Stomach smooth muscle (tissue), 2 donors: ENCODE data around the gene FITM2.
"Not testable (repeated sequence)": the region's sequence is repeated elsewhere in the genome, so short reads cannot be mapped to it uniquely, and the experiment has no call there.

ENCODE experiments used
- H3K27ac ChIP-seq: one replicate; pipeline ENCODE4 v1.7.0; 2013; ENCODE audit warnings: mild to moderate bottlenecking, low read length, inconsistent platforms
- H3K27me3 ChIP-seq, 2 donors: one replicate each; pipeline ENCODE4 v1.7.0; 2013; ENCODE audit warnings: low read length in 2 of 2; ENCODE audit not compliant: insufficient read depth in 2 of 2, control insufficient read depth in 1 of 2
- H3K36me3 ChIP-seq, 2 donors: one replicate each; pipeline ENCODE4 v1.7.0; 2013; ENCODE audit warnings: low read length in 2 of 2; ENCODE audit not compliant: control insufficient read depth in 2 of 2, insufficient read depth in 2 of 2
- H3K4me1 ChIP-seq: one replicate; pipeline ENCODE4 v1.7.0; 2013; ENCODE audit warnings: low read length; ENCODE audit not compliant: control insufficient read depth, insufficient read depth
- H3K4me3 ChIP-seq, 2 donors: one replicate each; pipeline ENCODE4 v1.7.0; 2013; ENCODE audit warnings: low read length in 2 of 2
- H3K9ac ChIP-seq, 2 donors: one replicate each; pipeline ENCODE4 v1.7.0; 2013; ENCODE audit warnings: low read length in 2 of 2, mild to moderate bottlenecking in 1 of 2
- H3K9me3 ChIP-seq, 2 donors: one replicate each; pipeline ENCODE4 v1.7.0; 2013; ENCODE audit warnings: low read length in 2 of 2; ENCODE audit not compliant: control insufficient read depth in 2 of 2
- donor health status: healthy.
- donor health status: Pancreatic carcinoma.

Gene FITM2

DNA sequence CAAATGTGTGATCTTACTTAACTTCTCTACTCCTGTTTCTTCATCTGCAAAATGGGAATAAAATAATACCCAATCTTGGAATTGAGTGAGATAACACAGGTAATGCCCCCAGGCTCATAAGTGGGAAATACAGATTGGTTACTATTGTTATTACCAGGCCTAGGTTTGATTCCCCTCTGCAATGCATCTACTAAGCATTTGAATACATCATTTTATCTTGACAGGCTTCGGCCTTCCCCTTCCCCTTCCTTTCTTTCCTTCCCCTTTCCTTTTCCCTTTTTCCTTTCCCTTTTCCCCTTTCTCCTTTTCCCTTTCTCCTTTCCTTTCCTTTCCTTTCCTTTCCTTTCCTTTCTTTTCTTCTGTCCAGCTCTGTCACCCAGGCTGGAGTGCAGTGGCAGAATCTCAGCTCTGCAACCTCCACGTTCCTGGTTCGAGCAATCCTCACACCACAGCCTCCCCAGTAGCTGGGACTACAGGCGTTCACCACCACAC is 37.2 kb upstream of the FITM2 start:
- Histone ChIP-seq H3K4me3 (no peak overlapping the region), H3K4me1 (no peaks in the 10 kb centered on the region), H3K27me3 (no peaks in the 10 kb centered on the region), H3K36me3 (no peaks in the 10 kb centered on the region), H3K27ac (no peak overlapping the region), H3K9ac (no peak overlapping the region), H3K9me3 (no peaks in the 10 kb centered on the region)

DNA sequence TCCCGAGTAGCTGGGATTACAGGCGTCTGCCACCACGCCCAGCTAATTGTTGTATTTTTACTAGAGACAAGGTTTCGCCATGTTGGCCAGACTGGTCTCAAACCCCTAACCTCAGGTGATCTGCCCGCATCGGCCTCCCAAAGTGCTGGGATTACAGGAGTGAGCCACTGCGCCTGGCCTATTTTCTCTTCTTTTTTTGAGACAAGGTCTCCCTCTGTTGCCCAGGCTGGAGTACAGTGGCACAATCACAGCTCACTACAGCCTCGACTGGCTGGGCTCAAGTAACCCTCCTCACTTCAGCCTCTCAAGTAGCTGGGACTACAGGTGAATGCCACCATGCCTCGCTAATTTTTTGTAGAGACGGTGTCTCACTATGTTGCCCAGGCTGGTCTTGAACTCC is 34.9 kb upstream of the FITM2 start:
- not testable (repeated sequence) for H3K4me3 ChIP-seq, H3K9me3 ChIP-seq, H3K9ac ChIP-seq, H3K27ac ChIP-seq, H3K36me3 ChIP-seq, H3K4me1 ChIP-seq, H3K27me3 ChIP-seq

DNA sequence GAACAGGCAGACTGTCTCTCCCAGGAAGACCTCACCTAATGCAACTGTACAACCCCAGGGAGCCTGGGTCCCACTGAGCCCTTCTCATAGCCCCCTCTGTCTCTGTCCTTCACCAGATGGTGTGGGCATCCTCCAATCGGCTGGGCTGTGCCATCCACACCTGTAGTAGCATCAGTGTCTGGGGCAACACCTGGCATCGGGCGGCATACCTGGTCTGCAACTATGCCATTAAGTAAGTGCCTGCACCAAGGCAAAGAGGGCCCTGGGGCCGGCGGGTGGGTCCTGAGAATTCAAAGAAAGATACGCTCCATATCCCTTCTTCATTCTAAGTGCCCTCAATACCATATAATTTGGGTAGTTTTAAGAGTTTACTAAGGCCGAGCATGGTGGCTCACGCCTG is 34.1 kb upstream of the FITM2 start:
- H3K27ac ChIP-seq, result no peak overlapping the region
- no peaks in the 10 kb centered on the region for H3K36me3 ChIP-seq
- no peak overlapping the region for H3K4me3 ChIP-seq
- no peaks in the 10 kb centered on the region for H3K9me3 ChIP-seq
- H3K27me3 ChIP-seq, result no peaks in the 10 kb centered on the region
- no peak overlapping the region for H3K9ac ChIP-seq
- no peaks in the 10 kb centered on the region for H3K4me1 ChIP-seq

DNA sequence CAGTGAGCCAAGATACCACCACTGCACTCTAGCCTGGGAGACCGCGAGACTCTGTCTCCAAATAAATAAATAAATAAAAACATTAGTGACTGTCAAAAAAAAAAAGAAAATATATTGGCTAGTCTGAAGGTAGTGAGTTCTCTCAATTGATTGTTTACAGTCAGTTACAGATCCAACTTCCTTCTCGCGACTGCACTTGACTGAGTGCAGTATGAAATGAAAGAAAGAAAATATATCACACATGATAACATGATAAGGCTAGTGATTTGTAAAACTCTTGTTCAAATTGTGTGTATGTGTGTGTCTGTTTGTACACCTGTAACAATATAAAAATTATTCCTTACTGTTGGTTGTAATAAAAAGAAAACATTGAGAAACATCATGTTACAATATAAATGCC is 33.7 kb upstream of the FITM2 start:
- Histone ChIP-seq H3K36me3 (no peaks in the 10 kb centered on the region), H3K27me3 (no peaks in the 10 kb centered on the region), H3K9ac (no peak overlapping the region), H3K27ac (no peak overlapping the region), H3K4me1 (no peaks in the 10 kb centered on the region), H3K9me3 (no peaks in the 10 kb centered on the region), H3K4me3 (no peak overlapping the region)

DNA sequence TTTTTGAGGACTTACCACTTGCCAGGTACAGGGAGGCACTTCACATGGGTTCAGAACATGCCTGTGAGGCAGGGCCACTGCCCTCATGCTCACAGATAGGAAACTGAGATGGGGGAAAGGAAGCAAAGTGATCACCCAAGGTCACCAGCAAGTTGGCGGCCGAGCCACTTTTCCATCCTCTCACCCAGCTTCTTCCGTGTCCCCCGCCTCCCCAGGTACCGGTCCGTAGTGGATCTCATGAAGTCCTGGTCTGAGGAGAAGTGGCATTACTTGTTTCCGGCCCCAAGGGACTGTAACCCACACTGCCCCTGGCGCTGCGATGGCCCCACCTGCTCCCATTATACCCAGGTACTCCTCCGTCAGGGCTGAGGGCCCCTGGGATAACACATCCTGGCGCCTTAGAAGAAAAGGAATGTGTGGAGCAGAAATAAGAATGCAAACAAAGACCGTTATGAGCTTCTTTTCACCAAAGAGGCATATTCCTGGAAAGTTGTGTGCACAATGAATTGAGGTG is 32.2 kb upstream of the FITM2 start:
- H3K36me3 ChIP-seq, result no peaks in the 10 kb centered on the region
- H3K27ac ChIP-seq, result no peak overlapping the region
- H3K4me3 ChIP-seq, result no peak overlapping the region
- no peak overlapping the region for H3K9ac ChIP-seq
- no peaks in the 10 kb centered on the region for H3K27me3 ChIP-seq
- no peaks in the 10 kb centered on the region for H3K4me1 ChIP-seq
- no peaks in the 10 kb centered on the region for H3K9me3 ChIP-seq

DNA sequence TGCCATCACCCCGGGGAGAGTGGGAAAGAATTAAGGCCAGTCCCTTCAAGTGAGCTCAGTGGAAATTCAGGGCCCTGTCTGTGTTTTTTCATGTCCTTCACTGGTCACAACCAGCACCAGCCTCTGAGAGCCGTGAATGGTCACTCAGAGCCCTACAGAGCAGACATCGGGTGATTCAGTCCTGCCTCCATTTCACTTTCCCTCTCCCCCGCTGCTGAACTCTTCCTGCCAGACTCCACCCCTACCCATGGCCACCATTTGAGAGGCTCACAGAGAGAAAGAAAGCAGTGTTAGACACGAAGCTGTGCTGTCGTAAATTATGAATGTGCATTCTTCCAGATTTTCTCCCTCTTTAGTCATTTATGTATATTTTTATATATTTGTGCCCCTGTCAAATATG is 31.2 kb upstream of the FITM2 start:
- Histone ChIP-seq H3K9ac (no peak overlapping the region), H3K4me1 (no peaks in the 10 kb centered on the region), H3K4me3 (no peak overlapping the region), H3K36me3 (no peaks in the 10 kb centered on the region), H3K9me3 (no peaks in the 10 kb centered on the region), H3K27ac (no peak overlapping the region), H3K27me3 (peaks cover 0 to 5% of the 10 kb centered on the region in 2 donors)

DNA sequence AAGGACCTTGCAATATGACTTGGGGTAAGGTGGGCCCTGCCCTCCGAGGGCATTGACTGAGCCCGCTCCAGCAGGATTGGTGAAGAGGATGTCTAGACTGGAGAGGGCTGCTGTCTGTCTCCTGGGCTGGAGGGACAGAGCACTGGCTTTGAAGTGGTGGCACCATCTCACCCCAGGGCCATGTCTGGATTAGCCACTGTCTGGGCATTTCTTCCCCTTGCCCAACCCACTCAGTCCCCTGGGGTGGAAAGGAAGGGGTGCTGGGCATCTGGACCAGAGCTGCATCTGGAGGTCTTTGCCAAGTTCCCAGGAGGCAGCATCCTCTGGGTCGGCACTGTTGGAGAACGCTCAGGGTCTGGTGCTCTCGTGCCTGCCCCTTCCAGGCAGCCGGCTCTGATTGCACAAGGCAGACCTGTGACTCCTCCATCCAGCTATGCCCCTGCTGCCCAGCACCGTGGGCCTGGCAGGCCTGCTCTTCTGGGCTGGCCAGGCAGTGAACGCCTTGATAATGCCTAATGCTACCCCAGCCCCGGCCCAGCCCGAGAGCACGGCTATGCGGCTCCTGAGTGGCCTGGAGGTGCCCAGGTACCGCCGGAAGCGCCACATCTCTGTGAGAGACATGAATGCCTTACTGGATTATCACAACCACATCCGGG is 25.9 kb upstream of the FITM2 start, which contains the start of gene R3HDML:
R3HDML (plus strand) TSS at position 319 of the 656 bp plus-strand sequence; CDS start at position 434, 115 bp downstream.
- H3K9me3 ChIP-seq, result no peaks in the 10 kb centered on the region
- no peak within 1 kb of the TSS for H3K9ac ChIP-seq
- H3K27me3 ChIP-seq, result peaks cover 3 to 18% of the 10 kb centered on the region in 2 donors
- no peaks in the 10 kb centered on the region for H3K36me3 ChIP-seq
- H3K4me3 ChIP-seq, result no peak within 1 kb of the TSS
- no peak within 1 kb of the TSS for H3K27ac ChIP-seq
- no peaks in the 10 kb centered on the region for H3K4me1 ChIP-seq

DNA sequence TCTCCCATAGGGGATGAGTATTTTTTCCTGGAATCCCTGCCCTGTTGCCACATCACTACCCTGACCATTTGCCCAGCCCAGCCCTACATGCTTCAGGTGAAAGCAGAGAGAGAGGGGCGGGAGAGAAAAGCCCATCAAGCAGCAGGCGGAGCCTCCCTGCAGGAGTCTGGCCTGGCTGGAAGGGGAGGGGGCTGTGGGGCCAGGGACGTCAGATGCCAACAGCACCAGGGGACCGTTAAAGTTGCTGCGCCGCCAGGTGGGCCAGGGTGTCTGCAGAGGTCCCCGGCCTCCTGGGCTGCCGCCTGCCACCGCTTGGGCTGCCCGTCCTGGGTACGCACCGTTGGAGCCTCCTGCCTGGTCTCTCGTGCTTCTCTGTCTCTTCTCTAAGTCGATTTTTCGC is 25.1 kb upstream of the FITM2 start:
- no peak overlapping the region for H3K27ac ChIP-seq
- no peaks in the 10 kb centered on the region for H3K9me3 ChIP-seq
- H3K4me1 ChIP-seq, result no peaks in the 10 kb centered on the region
- no peak overlapping the region for H3K4me3 ChIP-seq
- H3K36me3 ChIP-seq, result no peaks in the 10 kb centered on the region
- H3K27me3 ChIP-seq, result peaks cover 6 to 20% of the 10 kb centered on the region in 2 donors
- no peak overlapping the region for H3K9ac ChIP-seq

DNA sequence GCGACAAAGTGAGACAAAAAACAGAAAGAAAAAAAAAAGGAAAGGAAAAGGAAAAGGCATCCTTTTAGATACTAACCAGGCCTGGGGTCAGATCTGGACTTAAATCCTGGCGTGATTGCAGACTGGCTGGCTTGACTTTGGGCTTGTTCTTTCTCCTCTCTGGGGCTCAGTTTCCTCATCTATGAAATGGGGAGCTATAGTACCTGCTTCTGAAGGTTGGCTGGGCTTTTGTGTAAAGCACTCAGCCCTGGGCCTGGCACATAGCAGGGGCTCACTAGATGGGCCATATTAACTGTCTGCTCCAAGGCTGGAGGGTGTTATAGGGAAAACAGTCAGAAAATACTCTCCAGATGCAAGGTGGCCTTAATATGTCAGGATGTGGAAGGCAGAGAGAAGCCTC is 24.7 kb upstream of the FITM2 start:
- H3K27me3 ChIP-seq, result peaks cover 6 to 20% of the 10 kb centered on the region in 2 donors
- no peaks in the 10 kb centered on the region for H3K9me3 ChIP-seq
- no peak overlapping the region for H3K9ac ChIP-seq
- no peak overlapping the region for H3K4me3 ChIP-seq
- H3K36me3 ChIP-seq, result no peaks in the 10 kb centered on the region
- no peak overlapping the region for H3K27ac ChIP-seq
- no peaks in the 10 kb centered on the region for H3K4me1 ChIP-seq

DNA sequence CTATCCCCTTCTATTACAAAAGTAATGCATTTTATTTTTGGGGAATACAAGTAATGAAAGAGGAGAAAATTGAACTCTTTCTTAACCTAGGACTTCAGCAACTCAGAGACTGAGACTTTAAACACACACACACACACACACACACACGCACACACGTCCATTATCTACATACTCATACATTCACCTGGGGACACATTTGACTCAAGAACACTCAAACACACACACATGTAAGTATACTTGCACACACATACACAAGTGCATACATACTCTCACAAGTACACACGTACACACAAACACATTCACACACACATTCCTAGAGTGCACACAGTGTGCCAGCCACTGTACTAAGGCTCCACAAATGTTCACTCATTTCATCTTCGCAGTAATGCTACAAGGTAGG is 23.7 kb upstream of the FITM2 start:
- Histone ChIP-seq H3K4me1 (no peaks in the 10 kb centered on the region), H3K27ac (no peak overlapping the region), H3K36me3 (no peaks in the 10 kb centered on the region), H3K9me3 (no peaks in the 10 kb centered on the region), H3K27me3 (peaks cover 6 to 23% of the 10 kb centered on the region in 2 donors), H3K9ac (no peak overlapping the region), H3K4me3 (no peak overlapping the region)

DNA sequence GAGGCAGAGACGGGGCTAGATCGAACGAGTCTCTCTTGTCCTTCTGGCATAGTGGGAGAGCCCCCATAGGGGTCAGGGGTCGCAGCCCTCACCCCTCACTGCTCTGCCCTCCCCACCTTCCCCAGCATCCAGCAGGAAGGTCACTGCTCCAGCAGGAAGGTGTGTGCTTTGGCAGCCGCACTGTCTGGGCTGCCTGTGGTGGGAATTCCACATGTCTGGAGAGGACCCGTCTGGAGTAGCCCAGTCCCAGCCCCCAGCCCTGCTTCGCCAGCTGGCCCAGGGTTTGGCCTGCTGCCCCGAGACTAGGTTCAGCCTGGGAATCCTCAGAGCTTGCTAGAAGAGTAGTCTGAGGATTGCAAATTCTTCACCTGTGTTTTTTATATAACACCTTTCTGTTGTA is 23.3 kb upstream of the FITM2 start:
- H3K27me3 ChIP-seq, result peaks cover 6 to 24% of the 10 kb centered on the region in 2 donors
- no peak overlapping the region for H3K9ac ChIP-seq

More for the DNA sequence above, 23.3 kb upstream of the FITM2 start:
- no peak overlapping the region for H3K27ac ChIP-seq
- H3K36me3 ChIP-seq, result no peaks in the 10 kb centered on the region
- H3K4me3 ChIP-seq, result no peak overlapping the region
- no peaks in the 10 kb centered on the region for H3K4me1 ChIP-seq
- no peaks in the 10 kb centered on the region for H3K9me3 ChIP-seq
